Lower lobe of right lung (tissue), 2 donors: Measurements from ENCODE around the gene PLPPR1. TPM values are rescaled to one million over a fixed set of nuclear protein-coding genes. Genes with fewer than 3 reads are reported as not detected.

Source experiments
- ATAC-seq, 2 donors: fragments of 200-7000 bp; cut with Tn5 transposase; one replicate each; pipeline ENCODE4 v1.9.1; 2020 to 2022; ENCODE audit warnings: mild to moderate bottlenecking in 2 of 2, moderate library complexity in 2 of 2
- DNase-seq: peaks from one replicate; pipeline ENCODE4 v3.0.0-alpha.2; 2020
- H3K27ac ChIP-seq: fragments of 200-600 bp; one replicate; pipeline ENCODE4 v1.8.0; 2022
- H3K27me3 ChIP-seq: fragments of 200-600 bp; one replicate; pipeline ENCODE4 v1.8.0; 2022; ENCODE audit warnings: low read depth
- H3K36me3 ChIP-seq: fragments of 200-600 bp; one replicate; pipeline ENCODE4 v1.8.0; 2022; ENCODE audit warnings: mild to moderate bottlenecking
- H3K4me1 ChIP-seq: fragments of 200-600 bp; one replicate; pipeline ENCODE4 v1.8.0; 2022
- H3K4me3 ChIP-seq: fragments of 200-600 bp; one replicate; pipeline ENCODE4 v1.8.0; 2022; ENCODE audit warnings: mild to moderate bottlenecking
- H3K9me3 ChIP-seq: fragments of 200-600 bp; one replicate; pipeline ENCODE4 v1.8.0; 2022
- CTCF ChIP-seq: fragments of 200-600 bp; IDR thresholded peaks from one replicate; pipeline ENCODE4 v1.8.0; 2022; ENCODE audit warnings: antibody characterized with exemption, mild to moderate bottlenecking
- intact Hi-C: fragments of 100-400 bp; cut with DNase I; formaldehyde crosslinking; loops from one replicate; pipeline ENCODE4 v1.11.0; 2022
- total RNA-seq: library from RNA; stranded (reverse); fragmentation: NEBNext Ultra II Directional; extraction: Animal tissue kit (Norgen Biotek cat#: 25700); gene quantifications from one replicate; pipeline ENCODE4 v1.2.1, GENCODE V29; 2021
- donor health status: DM: no; HTN: yes; CAD: no; lungs with severe emphysema.

The PLPPR1 gene
- total RNA-seq, 1 donor from 2014 or later: 5.4 TPM

DNA sequence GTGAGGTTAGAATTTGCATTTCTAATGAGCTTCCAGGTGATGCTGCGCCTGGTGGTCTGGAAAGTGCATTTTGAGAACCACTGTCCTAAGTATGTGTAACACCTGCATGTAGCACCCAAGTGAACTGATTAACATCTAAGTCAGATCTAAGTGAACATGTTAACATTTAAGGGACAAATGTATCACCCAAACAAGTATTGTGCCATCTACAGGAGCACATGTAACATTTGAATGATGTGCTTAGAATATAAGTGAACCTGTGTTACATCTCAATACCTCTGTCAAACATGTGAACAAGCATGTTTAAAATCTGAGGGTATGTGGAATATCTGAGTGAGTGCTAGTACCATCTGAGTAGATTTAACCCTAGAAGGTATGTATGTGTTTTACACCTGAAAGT is 68.7 kb downstream of the PLPPR1 start:
- H3K9me3 ChIP-seq: no peaks in the 10 kb centered on the region
- no peaks in the 10 kb centered on the region for H3K27me3 ChIP-seq
- DNase-seq (no peak), ATAC-seq (no peak)
- H3K4me1 ChIP-seq: no peaks in the 10 kb centered on the region
- no peak overlapping the region for H3K4me3 ChIP-seq
- no peaks in the 10 kb centered on the region for H3K36me3 ChIP-seq
- no peak for TF ChIP-seq CTCF
- H3K27ac ChIP-seq: no peak overlapping the region
- intact Hi-C loops: no loop called here

GRCh38 chr9:101098392-101098791 is 69.9 kb downstream of the PLPPR1 start:
- no peak for DNase-seq
- Histone ChIP-seq H3K9me3 (no peaks in the 10 kb centered on the region), H3K27me3 (no peaks in the 10 kb centered on the region), H3K36me3 (no peaks in the 10 kb centered on the region), H3K27ac (no peak overlapping the region), H3K4me1 (no peaks in the 10 kb centered on the region), H3K4me3 (no peak overlapping the region)
- TF ChIP-seq CTCF: no peak
- intact Hi-C loops: no loop called here
- no peak for ATAC-seq

- intact Hi-C loops: no loop called here
- Histone ChIP-seq H3K4me3 (no peak overlapping the region), H3K27ac (no peak overlapping the region), H3K4me1 (no peaks in the 10 kb centered on the region), H3K27me3 (no peaks in the 10 kb centered on the region), H3K36me3 (no peaks in the 10 kb centered on the region), H3K9me3 (no peaks in the 10 kb centered on the region)
- ATAC-seq: no peak
- no peak for TF ChIP-seq CTCF
- no peak for DNase-seq
Observed at GRCh38 chr9:101114317-101114716, 85.8 kb downstream of the PLPPR1 start.

- H3K36me3 ChIP-seq: no peaks in the 10 kb centered on the region
- H3K27ac ChIP-seq: no peak overlapping the region
- no peaks in the 10 kb centered on the region for H3K4me1 ChIP-seq
- no peaks in the 10 kb centered on the region for H3K9me3 ChIP-seq
- DNase-seq (no peak), ATAC-seq (no peak)
- H3K4me3 ChIP-seq: no peak overlapping the region
- no peaks in the 10 kb centered on the region for H3K27me3 ChIP-seq
- intact Hi-C loops: no loop called here
- no peak for TF ChIP-seq CTCF
Observed at GRCh38 chr9:101115102-101115501, 86.6 kb downstream of the PLPPR1 start.

- TF ChIP-seq CTCF: no peak
- DNase-seq (no peak), ATAC-seq (no peak)
- no peaks in the 10 kb centered on the region for H3K36me3 ChIP-seq
- H3K4me3 ChIP-seq: no peak overlapping the region
- no peaks in the 10 kb centered on the region for H3K27me3 ChIP-seq
- H3K27ac ChIP-seq: no peak overlapping the region
- no peaks in the 10 kb centered on the region for H3K4me1 ChIP-seq
- no peaks in the 10 kb centered on the region for H3K9me3 ChIP-seq
- intact Hi-C loops: no loop called here
Observed at GRCh38 chr9:101117161-101117560, 88.6 kb downstream of the PLPPR1 start.

DNA sequence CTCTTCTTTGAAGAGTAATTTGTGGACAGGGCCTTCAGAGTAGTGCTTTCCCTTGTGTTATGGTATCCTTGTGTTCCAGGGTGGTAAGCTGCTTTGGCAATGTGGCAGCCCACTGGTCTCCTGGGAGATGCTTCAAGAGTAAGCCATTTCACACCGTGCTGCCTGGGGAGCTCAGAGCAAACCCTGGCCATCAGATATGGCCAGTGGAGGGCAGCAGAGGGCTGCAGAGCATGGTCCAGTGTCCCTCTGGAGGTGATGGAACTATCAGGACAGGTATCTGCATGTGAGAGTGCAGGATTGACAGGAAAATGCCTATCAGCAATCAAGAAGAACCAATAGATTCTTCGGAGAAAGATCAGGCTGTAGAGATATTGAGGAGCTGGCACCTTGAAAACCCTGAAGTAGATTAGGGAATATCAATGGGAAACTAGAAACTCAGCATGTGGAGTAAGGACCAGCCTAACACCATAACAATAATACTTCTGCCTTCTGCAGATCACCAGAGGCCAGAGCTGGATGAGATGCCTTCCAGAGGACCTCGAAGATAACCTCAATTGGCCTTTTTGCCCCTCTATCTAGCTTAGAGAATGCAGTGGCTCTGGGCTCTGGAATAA is 90.8 kb downstream of the PLPPR1 start:
- H3K27me3 ChIP-seq: no peaks in the 10 kb centered on the region
- DNase-seq (peak; percentile 52), ATAC-seq (peak; percentile 85 to 89)
- no peaks in the 10 kb centered on the region for H3K4me1 ChIP-seq
- peak; percentile 64 for TF ChIP-seq CTCF
- H3K36me3 ChIP-seq: no peaks in the 10 kb centered on the region
- H3K4me3 ChIP-seq: no peak overlapping the region
- intact Hi-C loops: no loop called here
- no peak overlapping the region for H3K27ac ChIP-seq
- peaks cover 7% of the 10 kb centered on the region for H3K9me3 ChIP-seq
